Stomach (tissue), 9 donors: ENCODE measurements around the gene ADGRE1. TPM values are rescaled to one million over a fixed set of nuclear protein-coding genes. Genes with fewer than 3 reads are reported as not detected.

Experiments used
- DNase-seq, 2 donors: peaks; one replicate each; pipeline versions ENCODE4 v3.0.0 to v3.0.0-alpha.2; 2013 to 2019
- H3K27ac ChIP-seq, 5 donors: fragments of 200-600 bp in 4 of 5; sonication (generic) in 4 of 5; one replicate each; pipeline ENCODE4 v1.5.1; 2013 to 2019; ENCODE audit warnings: mild to moderate bottlenecking in 1 of 5, moderate library complexity in 1 of 5
- H3K27me3 ChIP-seq, 3 donors: fragments of 200-600 bp; sonication (generic); one replicate each; pipeline ENCODE4 v1.5.1; 2017 to 2019; ENCODE audit warnings: mixed run types in 1 of 3
- H3K36me3 ChIP-seq, 4 donors: fragments of 200-600 bp; sonication (generic); 1 replicate in 3 of 4; 2 replicates in 1 of 4; pipeline ENCODE4 v1.5.1; 2016 to 2019
- H3K4me1 ChIP-seq, 4 donors: fragments of 200-600 bp; sonication (generic); one replicate each; pipeline ENCODE4 v1.5.1; 2016 to 2019
- H3K4me3 ChIP-seq, 4 donors: fragments of 200-600 bp; sonication (generic) in 3 of 4; one replicate each; pipeline ENCODE4 v1.5.1; 2016 to 2019; ENCODE audit warnings: mild to moderate bottlenecking in 1 of 4
- H3K9me3 ChIP-seq, 4 donors: fragments of 200-600 bp; sonication (generic); one replicate each; pipeline ENCODE4 v1.5.1; 2016 to 2019
- CTCF ChIP-seq, 7 experiments: fragments of 450-650 bp in 4 of 7; fragments of 200-600 bp in 3 of 7; sonication (generic) in 3 of 7; IDR thresholded peaks; one replicate each; pipeline ENCODE4 v1.5.1; 2016 to 2019; ENCODE audit warnings: antibody characterized with exemption in 7 of 7, control low read depth in 2 of 7, mild to moderate bottlenecking in 1 of 7
- EP300 ChIP-seq: sonication (generic); formaldehyde crosslinking; IDR thresholded peaks from one replicate; pipeline ENCODE4 v1.6.1; 2017; ENCODE audit warnings: antibody characterized with exemption
- POLR2A ChIP-seq, 4 donors: fragments of 450-650 bp; IDR thresholded peaks; one replicate each; pipeline ENCODE4 v1.6.1; 2016; ENCODE audit warnings: antibody characterized with exemption in 4 of 4, control low read depth in 2 of 4, mild to moderate bottlenecking in 1 of 4, moderate library complexity in 1 of 4
- POLR2AphosphoS5 ChIP-seq, 3 donors: sonication (generic); formaldehyde crosslinking; IDR thresholded peaks; one replicate each; pipeline ENCODE4 v1.6.1; 2016; ENCODE audit warnings: antibody characterized with exemption in 3 of 3
- WGBS, 5 donors: extraction: QIAGEN DNeasy Blood & Tissue Kit in 3 of 5; methylation state at CpG; one replicate each; pipeline versions ENCODE4 v1.1.5 to v1.1.7; 2013 to 2018; 5-methylcytosine and 5-hydroxymethylcytosine counted together
- intact Hi-C: fragments of 100-400 bp; cut with DNase I; formaldehyde crosslinking; loops from one replicate; pipeline ENCODE4 v1.15.1; 2023; ENCODE audit warnings: low total_unique reads
- polyA plus RNA-seq, 3 donors: library from polyadenylated mRNA; stranded (reverse); fragments of 200-250 nt; gene quantifications; one replicate each; pipeline ENCODE4 v1.2.3, GENCODE V29; 2013
- small RNA-seq, 4 donors: library from RNA; depleted of rRNA; stranded (forward); fragments of <200 nt; gene quantifications; one replicate each; pipeline ENCODE3, GENCODE V24; 2016
- total RNA-seq, 5 donors: library from RNA; depleted of rRNA; stranded (reverse); fragments of >200 nt; gene quantifications; one replicate each; pipeline versions ENCODE4 v1.1.0 to v1.2.3, GENCODE V29; 2014 to 2016
- donor health status: healthy with polysubstance abuse.
- donor health status: Bipolar disorder and iron deficiency.
- donor health status: healthy.

ADGRE1 gene
- total and polyA plus RNA-seq, 8 donors: 0.30 to 5.8 (median 0.40) TPM; not detected in 4

- no peak for DNase-seq
- intact Hi-C loops: no loop called here
- Histone ChIP-seq H3K4me3 (no peak overlapping the region), H3K4me1 (no peaks in the 10 kb centered on the region), H3K36me3 (no peaks in the 10 kb centered on the region), H3K27ac (no peak overlapping the region), H3K9me3 (peaks cover 5 to 35% (median 28%) of the 10 kb centered on the region in 4 donors), H3K27me3 (no peaks in the 10 kb centered on the region)
- WGBS, 5 donors: 35 to 59% (median 44%) methylated on average over 3 of the region's 3 CpGs
- no peak for TF ChIP-seq CTCF (IDR thresholded peaks at IDR 0.05)
- TF ChIP-seq POLR2AphosphoS5 (IDR thresholded peaks at IDR 0.05): no peak
- no peak for TF ChIP-seq EP300
- TF ChIP-seq POLR2A (IDR thresholded peaks at IDR 0.05): no peak
Observed at GRCh38 chr19:6988257-6988656, 100.9 kb downstream of the ADGRE1 start.

Small RNA genes lying within 50 kb of the gene (small RNA-seq; reads per million reads assigned to genes)
- gene RF00017: 0 reads per million in 4 donors

Other genes with a start within 250 kb of the ADGRE1 start
- gene TNFSF14, start 217.4 kb upstream of the ADGRE1 start, total RNA-seq: 10 to 100 TPM in 1 of 5 donors, 1 to 10 TPM in 1, under 1 TPM in 1, not detected in 2; 0.14 to 60.1 (median 1.1) TPM
- gene TNFSF14, start 217.4 kb upstream of the ADGRE1 start, polyA plus RNA-seq: 1 to 10 TPM in 1 of 3 donors, under 1 TPM in 2; 0.56 to 1.1 (median 0.60) TPM
- gene C3, start 166.9 kb upstream of the ADGRE1 start, total RNA-seq: 1,000 to 10,000 TPM in 1 of 5 donors, 100 to 1,000 TPM in 2, 10 to 100 TPM in 2; 35.3 to 1,672 (median 430) TPM
- 100 to 1,000 TPM in 1 of 3 donors, 10 to 100 TPM in 2; 22.8 to 367 (median 75.0) TPM for gene C3, start 166.9 kb upstream of the ADGRE1 start, polyA plus RNA-seq
- gene GPR108, start 150.0 kb upstream of the ADGRE1 start, total RNA-seq: 10 to 100 TPM; 28.1 to 78.6 (median 54.2) TPM
- gene GPR108, start 150.0 kb upstream of the ADGRE1 start, polyA plus RNA-seq: 100 to 1,000 TPM in 1 of 3 donors, 10 to 100 TPM in 2; 59.9 to 132 (median 64.4) TPM
- gene TRIP10, start 147.9 kb upstream of the ADGRE1 start, total RNA-seq: 10 to 100 TPM; 30.1 to 91.5 (median 86.9) TPM
- gene TRIP10, start 147.9 kb upstream of the ADGRE1 start, polyA plus RNA-seq: 100 to 1,000 TPM in 1 of 3 donors, 10 to 100 TPM in 2; 44.9 to 111 (median 46.8) TPM
- 10 to 100 TPM in 4 of 5 donors, 1 to 10 TPM in 1; 8.8 to 71.3 (median 43.0) TPM for gene SH2D3A, start 120.1 kb upstream of the ADGRE1 start, total RNA-seq
- gene SH2D3A, start 120.1 kb upstream of the ADGRE1 start, polyA plus RNA-seq: 10 to 100 TPM; 19.9 to 23.6 (median 20.2) TPM
- 100 to 1,000 TPM in 1 of 5 donors, 1 to 10 TPM in 4; 2.2 to 130 (median 4.4) TPM for gene VAV1, start 114.9 kb upstream of the ADGRE1 start, total RNA-seq
- 1 to 10 TPM; 1.7 to 3.7 (median 3.6) TPM for gene VAV1, start 114.9 kb upstream of the ADGRE1 start, polyA plus RNA-seq
- not detected for gene MBD3L2B, start 133.9 kb downstream of the ADGRE1 start, total RNA-seq
- gene MBD3L2B, start 133.9 kb downstream of the ADGRE1 start, polyA plus RNA-seq: not detected
- not detected for gene MBD3L5, start 143.0 kb downstream of the ADGRE1 start, total RNA-seq
- not detected for gene MBD3L5, start 143.0 kb downstream of the ADGRE1 start, polyA plus RNA-seq
- gene MBD3L4, start 152.6 kb downstream of the ADGRE1 start, total RNA-seq: not detected
- not detected for gene MBD3L4, start 152.6 kb downstream of the ADGRE1 start, polyA plus RNA-seq
- gene MBD3L2, start 161.7 kb downstream of the ADGRE1 start, total RNA-seq: not detected
- not detected for gene MBD3L2, start 161.7 kb downstream of the ADGRE1 start, polyA plus RNA-seq
- not detected for gene MBD3L3, start 171.1 kb downstream of the ADGRE1 start, total RNA-seq
- gene MBD3L3, start 171.1 kb downstream of the ADGRE1 start, polyA plus RNA-seq: not detected
- gene ZNF557, start 182.1 kb downstream of the ADGRE1 start, total RNA-seq: 10 to 100 TPM in 3 of 5 donors, 1 to 10 TPM in 2; 7.2 to 41.4 (median 14.9) TPM
- 1 to 10 TPM; 1.3 to 2.2 (median 2.1) TPM for gene ZNF557, start 182.1 kb downstream of the ADGRE1 start, polyA plus RNA-seq